Measurements from ENCODE around the gene CST3. TPM values are rescaled to one million over a fixed set of nuclear protein-coding genes. Genes with fewer than 3 reads are reported as not detected.

CST3 gene
- total RNA-seq, 5 donors from 2014 or later (not counting 1 experiment from before 2014, with no cell fraction given): 5.1 to 9.0 (median 5.3) TPM

DNA sequence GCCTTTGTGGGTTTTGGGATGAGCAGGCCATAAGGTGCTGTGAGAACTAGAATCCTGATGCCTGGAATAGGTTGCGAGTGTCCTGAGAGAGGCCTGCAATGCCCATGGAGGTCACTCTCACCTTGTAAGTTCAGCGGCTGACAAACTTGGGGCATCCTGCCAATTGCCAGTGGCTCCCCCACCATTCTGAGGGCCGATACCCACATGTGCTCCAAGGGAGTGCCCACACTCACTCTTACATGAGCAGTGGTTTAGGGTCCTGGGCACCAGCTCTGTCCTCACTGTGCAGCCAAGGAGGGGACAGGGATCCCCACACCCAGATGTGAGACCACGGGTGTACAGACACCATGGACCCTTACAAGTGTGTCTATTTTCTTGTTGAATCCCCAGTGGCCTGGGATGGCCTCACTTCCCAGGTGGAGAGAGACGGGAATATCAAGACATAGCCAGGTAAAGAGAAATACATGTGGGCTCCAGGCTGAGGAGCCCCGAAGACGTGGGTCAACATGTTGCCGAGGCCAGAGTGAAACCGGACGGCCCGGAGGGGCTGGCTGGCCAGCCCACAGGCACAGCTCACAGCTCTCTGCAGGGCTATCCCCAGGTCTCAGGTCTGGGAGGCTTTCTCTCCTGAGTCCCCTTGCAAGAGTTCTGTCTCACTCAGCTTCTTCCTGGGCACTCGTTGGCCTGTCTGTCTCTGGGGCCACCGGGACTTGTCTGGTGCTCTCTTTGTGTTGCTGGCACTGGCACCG is 30.1 kb downstream of the CST3 start:
- ChIA-PET POLR2A (interaction anchor here in 1 of 2 donors (0.5 kb wide), 1 partner anchor 1265 kb away, joined by 3 read pairs; no protein-coding TSS in a partner anchor), CTCF (interaction anchor here in 1 of 2 donors (0.9 to 1.6 kb wide), 2 partner anchors 186 to 258 kb away, joined by 4 read pairs; partner anchors contain the start of gene NAPB)
- peaks cover 0 to 8% of the 10 kb centered on the region in 2 experiments for H3K4me1 ChIP-seq (ENCODE audit: control insufficient read depth in 1 of 2, extremely low read depth in 1 of 2, insufficient read depth in 2 of 2, low read length in 2 of 2)
- no peak overlapping the region for H3K27ac Mint-ChIP-seq
- H3K4me3 Mint-ChIP-seq: no peak overlapping the region
- no peak overlapping the region for H3K27ac ChIP-seq (ENCODE audit: low read length)
- H3K4me1 Mint-ChIP-seq: no peaks in the 10 kb centered on the region
- peaks cover 0 to under 1% of the 10 kb centered on the region in 2 donors for H3K27me3 Mint-ChIP-seq
- 82% methylated on average over 14 of the region's 14 CpGs for WGBS (ENCODE audit: insufficient coverage)
- ATAC-seq (replicated peaks in 1 of 4) (no peak), DNase-seq (no peak)
- no peaks in the 10 kb centered on the region for H3K9me3 ChIP-seq
- H3K36me3 ChIP-seq (ENCODE audit: control insufficient read depth in 2 of 2, extremely low read depth in 1 of 2, insufficient read depth in 1 of 2, low read length in 1 of 2): no peaks in the 10 kb centered on the region
- no peaks in the 10 kb centered on the region for H3K36me3 Mint-ChIP-seq
- no peaks in the 10 kb centered on the region for H3K9me3 Mint-ChIP-seq
- no peak overlapping the region for H3K4me3 ChIP-seq (ENCODE audit: control insufficient read depth in 1 of 2, extremely low read depth in 1 of 2, low read length in 1 of 2)
- H3K27me3 ChIP-seq (replicated peaks in 1 of 2; ENCODE audit: control insufficient read depth in 2 of 2, extremely low read depth in 1 of 2, insufficient read depth in 2 of 2, low read length in 1 of 2): peaks cover 0 to 25% of the 10 kb centered on the region in 2 experiments

GRCh38 chr20:23606652-23607049 is 31.1 kb downstream of the CST3 start:
- Mint-ChIP-seq H3K36me3 (no peaks in the 10 kb centered on the region), H3K27me3 (peaks cover 0 to 6% of the 10 kb centered on the region in 2 donors), H3K27ac (no peak overlapping the region), H3K4me1 (no peaks in the 10 kb centered on the region), H3K9me3 (no peaks in the 10 kb centered on the region), H3K4me3 (no peak overlapping the region)
- 17% methylated on average over 5 of the region's 9 CpGs for WGBS (ENCODE audit: insufficient coverage)
- H3K27me3 ChIP-seq (replicated peaks in 1 of 2; ENCODE audit: control insufficient read depth in 2 of 2, extremely low read depth in 1 of 2, insufficient read depth in 2 of 2, low read length in 1 of 2): peaks cover 0 to 33% of the 10 kb centered on the region in 2 experiments
- no peaks in the 10 kb centered on the region for H3K36me3 ChIP-seq (ENCODE audit: control insufficient read depth in 2 of 2, extremely low read depth in 1 of 2, insufficient read depth in 1 of 2, low read length in 1 of 2)
- H3K4me1 ChIP-seq (ENCODE audit: control insufficient read depth in 1 of 2, extremely low read depth in 1 of 2, insufficient read depth in 2 of 2, low read length in 2 of 2): peaks cover 0 to 8% of the 10 kb centered on the region in 2 experiments
- ATAC-seq (replicated peaks in 1 of 4): peak; percentile 45 to 59 (median 56)
- DNase-seq: peak in 34 of 35 experiments; percentile 11 to 72 (median 50)
- no peaks in the 10 kb centered on the region for H3K9me3 ChIP-seq
- no peak overlapping the region for H3K4me3 ChIP-seq (ENCODE audit: control insufficient read depth in 1 of 2, extremely low read depth in 1 of 2, low read length in 1 of 2)
- H3K27ac ChIP-seq (ENCODE audit: low read length): no peak overlapping the region
- CTCF ChIA-PET: interaction anchor here (0.9 to 1.6 kb wide), 4 partner anchors 14 to 257 kb away, joined by 3 to 5 read pairs (median 4); partner anchors contain the start of gene NAPB (in 1 of the 2)
- POLR2A ChIA-PET: no interaction called here

DNA sequence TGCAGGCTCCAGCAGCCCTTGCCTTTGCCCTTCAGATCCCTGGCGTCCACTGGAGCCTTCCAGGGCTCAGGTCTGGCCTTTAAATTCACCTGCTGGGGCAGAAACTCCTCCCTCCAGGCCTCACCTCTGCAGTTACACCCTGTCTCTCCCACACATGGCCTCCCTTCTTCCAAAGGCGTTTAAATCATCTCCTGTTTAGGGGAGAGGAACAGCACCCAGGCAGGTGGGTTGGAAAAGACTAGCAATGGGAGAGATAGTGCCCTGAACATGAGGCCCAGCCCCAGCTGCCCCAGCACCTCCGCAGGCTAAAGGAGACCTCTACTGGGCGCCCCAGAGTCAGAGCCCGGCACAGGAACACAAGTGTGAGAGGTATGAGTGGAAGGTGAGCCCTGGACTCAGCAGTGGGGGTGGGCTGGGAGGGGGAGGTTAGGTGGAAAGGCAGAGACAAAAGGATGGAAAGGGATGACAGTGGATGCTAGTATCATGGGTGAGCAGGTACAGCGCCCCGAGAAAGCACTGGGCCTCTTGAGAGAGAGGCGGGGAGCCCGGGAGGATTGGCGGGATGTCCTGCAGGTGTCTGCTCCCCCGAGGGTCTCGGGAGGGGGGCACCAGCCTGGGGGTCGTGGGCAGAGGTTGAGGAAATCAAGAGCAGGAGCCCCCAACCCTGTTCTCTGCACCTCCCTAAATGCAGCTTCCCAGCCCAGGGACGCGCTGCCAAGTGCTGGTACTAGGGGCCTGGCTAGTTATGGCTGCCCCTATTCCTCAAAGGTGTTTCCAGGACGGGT is 31.7 kb downstream of the CST3 start, which contains the start of gene CST9:
CST9 (minus strand) TSS at position 51 of the 785 bp plus-strand sequence. CDS start 53 bp downstream, outside the sequence.
- Histone ChIP-seq H3K27ac (ENCODE audit: low read length) (no peak within 1 kb of the TSS), H3K9me3 (no peaks in the 10 kb centered on the region), H3K4me1 (ENCODE audit: control insufficient read depth in 1 of 2, extremely low read depth in 1 of 2, insufficient read depth in 2 of 2, low read length in 2 of 2) (peaks cover 0 to 8% of the 10 kb centered on the region in 2 experiments), H3K27me3 (replicated peaks in 1 of 2; ENCODE audit: control insufficient read depth in 2 of 2, extremely low read depth in 1 of 2, insufficient read depth in 2 of 2, low read length in 1 of 2) (peaks cover 0 to 33% of the 10 kb centered on the region in 2 experiments), H3K4me3 (ENCODE audit: control insufficient read depth in 1 of 2, extremely low read depth in 1 of 2, low read length in 1 of 2) (no peak within 1 kb of the TSS), H3K36me3 (ENCODE audit: control insufficient read depth in 2 of 2, extremely low read depth in 1 of 2, insufficient read depth in 1 of 2, low read length in 1 of 2) (no peaks in the 10 kb centered on the region)
- Mint-ChIP-seq H3K4me3 (no peak within 1 kb of the TSS), H3K9me3 (no peaks in the 10 kb centered on the region), H3K27ac (no peak within 1 kb of the TSS), H3K36me3 (no peaks in the 10 kb centered on the region), H3K27me3 (peaks cover 0 to 6% of the 10 kb centered on the region in 2 donors), H3K4me1 (no peaks in the 10 kb centered on the region)
- DNase-seq: no peak
- WGBS (ENCODE audit: insufficient coverage): 33% methylated on average over 5 of the region's 16 CpGs
- ATAC-seq (replicated peaks in 1 of 4): no peak
- CTCF ChIA-PET: interaction anchor here (0.9 to 1.6 kb wide), 3 partner anchors 14 to 185 kb away, joined by 3 to 5 read pairs (median 4); partner anchors contain the start of gene NAPB (in 1 of the 2)
- POLR2A ChIA-PET: no interaction called here

GRCh38 chr20:23604306-23604705 is 33.4 kb downstream of the CST3 start:
- H3K9me3 Mint-ChIP-seq: no peaks in the 10 kb centered on the region
- ATAC-seq (replicated peaks in 1 of 4): no peak
- POLR2A ChIA-PET: no interaction called here
- DNase-seq: no peak
- no peak overlapping the region for H3K27ac Mint-ChIP-seq
- Histone ChIP-seq H3K4me1 (ENCODE audit: control insufficient read depth in 1 of 2, extremely low read depth in 1 of 2, insufficient read depth in 2 of 2, low read length in 2 of 2) (peaks cover 0 to 8% of the 10 kb centered on the region in 2 experiments), H3K4me3 (ENCODE audit: control insufficient read depth in 1 of 2, extremely low read depth in 1 of 2, low read length in 1 of 2) (no peak overlapping the region), H3K36me3 (ENCODE audit: control insufficient read depth in 2 of 2, extremely low read depth in 1 of 2, insufficient read depth in 1 of 2, low read length in 1 of 2) (no peaks in the 10 kb centered on the region), H3K27ac (ENCODE audit: low read length) (no peak overlapping the region), H3K9me3 (no peaks in the 10 kb centered on the region), H3K27me3 (replicated peaks in 1 of 2; ENCODE audit: control insufficient read depth in 2 of 2, extremely low read depth in 1 of 2, insufficient read depth in 2 of 2, low read length in 1 of 2) (peaks cover 0 to 33% of the 10 kb centered on the region in 2 experiments)
- H3K27me3 Mint-ChIP-seq: peaks cover 0 to 8% of the 10 kb centered on the region in 2 donors
- WGBS (ENCODE audit: insufficient coverage): 86% methylated on average over 1 of the region's 1 CpG
- H3K4me1 Mint-ChIP-seq: no peaks in the 10 kb centered on the region
- CTCF ChIA-PET: no interaction called here
- no peak overlapping the region for H3K4me3 Mint-ChIP-seq
- H3K36me3 Mint-ChIP-seq: no peaks in the 10 kb centered on the region

GRCh38 chr20:23603321-23603720 is 34.4 kb downstream of the CST3 start:
- CTCF ChIA-PET: interaction anchor here in 1 of 2 donors (0.5 kb wide), 1 partner anchor 171 kb away, joined by 4 read pairs; no protein-coding TSS in a partner anchor
- 80% methylated on average over 1 of the region's 4 CpGs for WGBS (ENCODE audit: insufficient coverage)
- no peak for ATAC-seq (replicated peaks in 1 of 4)

GRCh38 chr20:23602699-23603098 is 35.1 kb downstream of the CST3 start:
- no peaks in the 10 kb centered on the region for H3K36me3 Mint-ChIP-seq
- CTCF ChIA-PET: no interaction called here
- WGBS (ENCODE audit: insufficient coverage): 49% methylated on average over 5 of the region's 6 CpGs

More at GRCh38 chr20:23603321-23603720, 34.4 kb downstream of the CST3 start:
- Mint-ChIP-seq H3K27ac (no peak overlapping the region), H3K9me3 (no peaks in the 10 kb centered on the region), H3K4me1 (no peaks in the 10 kb centered on the region), H3K4me3 (no peak overlapping the region), H3K27me3 (peaks cover 0 to 8% of the 10 kb centered on the region in 2 donors), H3K36me3 (no peaks in the 10 kb centered on the region)
- Histone ChIP-seq H3K4me3 (ENCODE audit: control insufficient read depth in 1 of 2, extremely low read depth in 1 of 2, low read length in 1 of 2) (no peak overlapping the region), H3K27ac (ENCODE audit: low read length) (no peak overlapping the region), H3K36me3 (ENCODE audit: control insufficient read depth in 2 of 2, extremely low read depth in 1 of 2, insufficient read depth in 1 of 2, low read length in 1 of 2) (no peaks in the 10 kb centered on the region), H3K27me3 (replicated peaks in 1 of 2; ENCODE audit: control insufficient read depth in 2 of 2, extremely low read depth in 1 of 2, insufficient read depth in 2 of 2, low read length in 1 of 2) (peaks cover 0 to 33% of the 10 kb centered on the region in 2 experiments), H3K4me1 (ENCODE audit: control insufficient read depth in 1 of 2, extremely low read depth in 1 of 2, insufficient read depth in 2 of 2, low read length in 2 of 2) (peaks cover 0 to 8% of the 10 kb centered on the region in 2 experiments), H3K9me3 (no peaks in the 10 kb centered on the region)
- POLR2A ChIA-PET: no interaction called here
- DNase-seq: no peak

More at GRCh38 chr20:23602699-23603098, 35.1 kb downstream of the CST3 start:
- H3K4me1 Mint-ChIP-seq: no peaks in the 10 kb centered on the region
- Histone ChIP-seq H3K4me3 (ENCODE audit: control insufficient read depth in 1 of 2, extremely low read depth in 1 of 2, low read length in 1 of 2) (no peak overlapping the region), H3K36me3 (ENCODE audit: control insufficient read depth in 2 of 2, extremely low read depth in 1 of 2, insufficient read depth in 1 of 2, low read length in 1 of 2) (no peaks in the 10 kb centered on the region), H3K27me3 (replicated peaks in 1 of 2; ENCODE audit: control insufficient read depth in 2 of 2, extremely low read depth in 1 of 2, insufficient read depth in 2 of 2, low read length in 1 of 2) (peaks cover 0 to 30% of the 10 kb centered on the region in 2 experiments), H3K27ac (ENCODE audit: low read length) (no peak overlapping the region), H3K4me1 (ENCODE audit: control insufficient read depth in 1 of 2, extremely low read depth in 1 of 2, insufficient read depth in 2 of 2, low read length in 2 of 2) (peaks cover 0 to 8% of the 10 kb centered on the region in 2 experiments), H3K9me3 (no peaks in the 10 kb centered on the region)
- no peak for DNase-seq
- POLR2A ChIA-PET: no interaction called here
- no peak overlapping the region for H3K27ac Mint-ChIP-seq
- ATAC-seq (replicated peaks in 1 of 4): no peak
- H3K9me3 Mint-ChIP-seq: no peaks in the 10 kb centered on the region
- no peak overlapping the region for H3K4me3 Mint-ChIP-seq
- H3K27me3 Mint-ChIP-seq: peaks cover 0 to 8% of the 10 kb centered on the region in 2 donors

Measured in T-cell (primary cell).